Measurements from ENCODE around the gene DIDO1. TPM values are rescaled to one million over a fixed set of nuclear protein-coding genes. Genes with fewer than 3 reads are reported as not detected.

The DIDO1 gene
- 42.2 TPM for polyA plus RNA-seq (2013, experiment 1 of 2)
- 44.1 TPM for polyA plus RNA-seq (2013, experiment 2 of 2)

DNA sequence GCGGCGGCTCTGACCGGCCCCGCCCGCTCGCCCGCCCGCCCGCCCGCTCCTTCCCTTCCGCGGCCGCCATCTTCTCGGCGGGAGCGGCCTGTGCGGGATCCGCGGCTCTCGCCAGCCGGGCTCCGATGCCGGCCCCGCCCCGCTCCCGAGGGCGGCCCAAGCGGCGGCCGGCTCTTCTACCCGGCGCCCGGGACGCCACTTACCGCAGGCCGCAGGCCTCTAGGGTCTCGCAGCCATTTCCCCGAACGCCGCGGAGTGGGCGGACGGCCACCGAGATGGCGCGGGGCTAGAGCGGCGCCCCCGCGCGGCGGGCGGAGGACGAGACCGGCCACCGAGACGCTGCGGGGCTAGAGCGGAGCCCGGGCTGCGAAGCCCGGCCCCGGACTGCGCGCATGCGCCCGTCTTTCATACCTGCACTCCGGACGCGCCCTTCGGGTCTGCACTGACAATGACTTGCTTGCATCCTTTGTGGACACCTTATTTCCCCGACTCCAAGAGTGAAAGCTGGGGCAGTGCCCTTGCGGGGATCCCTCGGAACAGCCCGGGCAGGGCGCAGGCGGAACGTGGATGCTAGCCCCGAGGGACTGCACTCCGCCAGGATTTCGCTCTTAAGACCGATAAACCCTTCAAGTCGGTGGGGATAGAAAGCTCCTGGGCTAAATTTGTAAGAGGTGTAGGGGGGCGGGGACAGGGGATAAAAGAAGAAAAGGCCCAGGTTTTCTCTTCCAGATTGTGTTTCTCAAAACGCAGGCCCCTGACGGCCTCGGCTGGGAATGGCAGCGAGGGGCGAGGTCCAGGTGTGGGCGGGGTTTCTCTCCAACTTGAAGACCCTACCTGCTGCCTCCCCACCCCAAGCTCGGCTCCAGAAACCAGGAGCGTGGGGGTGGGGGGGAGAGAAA, at the start of gene DIDO1:
Gene DIDO1 (minus strand): TSS at position 277 of the 899 bp plus-strand sequence.
- H3K4me1 ChIP-seq (ENCODE audit: insufficient read depth, low read length): peaks cover 56% of the 10 kb centered on the region

DNA sequence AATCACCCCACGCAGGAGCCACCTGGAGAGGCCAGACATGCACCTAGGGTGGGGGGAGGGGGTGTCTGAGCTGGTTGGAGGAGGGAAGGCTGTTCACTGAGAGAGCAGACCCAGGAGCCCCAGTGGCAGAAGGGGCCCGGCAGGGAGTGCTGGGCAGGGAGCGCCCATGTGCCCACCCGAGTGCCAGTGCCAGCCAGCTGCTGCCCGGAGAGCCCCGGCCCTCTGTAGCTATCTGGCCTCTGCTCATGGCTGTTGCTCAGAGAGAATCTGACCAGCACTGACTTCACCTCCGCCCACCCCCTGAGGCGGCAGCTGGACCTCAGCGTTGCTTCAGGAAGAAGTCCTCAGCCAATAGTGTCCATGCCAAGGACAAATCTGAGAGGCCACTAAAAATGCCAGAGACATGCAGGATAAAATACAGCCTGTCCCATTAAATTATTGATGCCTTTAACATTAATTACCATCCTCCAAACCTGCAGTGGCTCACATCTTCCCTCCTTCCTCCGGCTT, 49.0 kb upstream of the DIDO1 start:
- Histone ChIP-seq H3K9me3 (ENCODE audit: insufficient read depth, low read depth, low read length) (no peaks in the 10 kb centered on the region), H3K9ac (ENCODE audit: low read depth, low read length) (no peak overlapping the region), H3K27ac (ENCODE audit: low read depth, low read length) (no peak overlapping the region), H3K36me3 (ENCODE audit: insufficient read depth, low read length) (no peaks in the 10 kb centered on the region), H3K4me1 (ENCODE audit: insufficient read depth, low read length) (peaks cover 20% of the 10 kb centered on the region), H3K27me3 (ENCODE audit: insufficient read depth, low read length) (peaks cover 53% of the 10 kb centered on the region), H3K4me3 (ENCODE audit: low read length) (no peak overlapping the region)
- 64% methylated on average over 10 of the region's 10 CpGs for WGBS

More for the DNA sequence above, at the start of gene DIDO1:
- WGBS: under 1% methylated on average over 86 of the region's 92 CpGs
- H3K36me3 ChIP-seq (ENCODE audit: insufficient read depth, low read length): 0 out of 2 replicates have a peak, but pooled peaks cover 3% of the 10 kb centered on the region
- peak within 1 kb of the TSS; percentile 99 for H3K27ac ChIP-seq (ENCODE audit: low read depth, low read length)
- H3K9me3 ChIP-seq (ENCODE audit: insufficient read depth, low read depth, low read length): no peaks in the 10 kb centered on the region
- peak within 1 kb of the TSS; percentile 86 for H3K4me3 ChIP-seq (ENCODE audit: low read length)
- peak within 1 kb of the TSS; percentile 94 for H3K9ac ChIP-seq (ENCODE audit: low read depth, low read length)
- no peaks in the 10 kb centered on the region for H3K27me3 ChIP-seq (ENCODE audit: insufficient read depth, low read length)

DNA sequence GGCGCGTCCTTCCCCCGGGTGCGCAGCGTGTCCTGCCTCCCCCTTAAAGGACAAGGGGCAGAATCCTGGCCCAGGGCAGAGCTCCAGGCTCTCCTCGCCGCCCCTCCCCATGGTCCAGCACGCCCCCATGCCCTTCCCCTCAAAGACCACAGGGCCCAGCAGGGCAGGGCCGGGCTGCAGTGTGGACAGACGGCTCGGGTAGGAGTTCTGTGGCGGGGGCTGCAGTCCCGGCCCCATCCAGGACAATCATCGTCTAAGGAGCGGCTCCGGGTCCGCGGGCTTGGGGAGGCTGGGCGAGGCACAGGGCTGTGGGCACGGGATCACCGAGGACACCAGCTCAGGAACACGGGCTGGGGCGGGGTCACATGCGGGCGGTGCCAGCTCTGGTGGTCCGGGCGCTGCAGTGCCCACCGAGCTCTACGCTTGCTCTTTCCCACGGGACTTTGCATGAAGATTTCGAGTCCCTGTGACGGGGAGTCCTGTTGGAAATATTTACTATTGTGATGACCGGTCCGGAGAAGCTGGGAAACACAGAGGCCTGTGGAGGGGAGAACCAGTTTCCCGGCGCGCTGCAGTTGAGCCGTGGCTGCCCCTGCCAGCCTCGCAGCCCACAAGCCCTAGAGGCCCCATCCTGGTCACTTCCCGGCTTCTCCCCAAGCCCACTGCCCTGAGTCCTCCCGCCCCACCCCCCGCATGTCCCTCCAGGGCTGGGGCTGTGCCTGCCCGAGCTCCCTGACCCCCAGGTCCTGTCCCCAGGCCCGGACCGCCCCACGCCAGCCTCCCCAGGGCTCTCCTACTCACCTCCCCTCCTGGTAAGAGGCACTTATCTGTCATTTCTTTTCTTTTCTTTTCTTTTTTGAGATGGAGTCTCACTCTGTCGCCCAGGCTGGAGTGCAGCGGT, 46.8 kb upstream of the DIDO1 start:
- WGBS: 8% methylated on average over 48 of the region's 48 CpGs
- peak overlapping the region; percentile 38 for H3K4me3 ChIP-seq (ENCODE audit: low read length)
- no peak overlapping the region for H3K27ac ChIP-seq (ENCODE audit: low read depth, low read length)
- no peaks in the 10 kb centered on the region for H3K9me3 ChIP-seq (ENCODE audit: insufficient read depth, low read depth, low read length)
- peaks cover 20% of the 10 kb centered on the region for H3K4me1 ChIP-seq (ENCODE audit: insufficient read depth, low read length)
- no peaks in the 10 kb centered on the region for H3K36me3 ChIP-seq (ENCODE audit: insufficient read depth, low read length)
- H3K9ac ChIP-seq (ENCODE audit: low read depth, low read length): no peak overlapping the region
- H3K27me3 ChIP-seq (ENCODE audit: insufficient read depth, low read length): peaks cover 48% of the 10 kb centered on the region

DNA sequence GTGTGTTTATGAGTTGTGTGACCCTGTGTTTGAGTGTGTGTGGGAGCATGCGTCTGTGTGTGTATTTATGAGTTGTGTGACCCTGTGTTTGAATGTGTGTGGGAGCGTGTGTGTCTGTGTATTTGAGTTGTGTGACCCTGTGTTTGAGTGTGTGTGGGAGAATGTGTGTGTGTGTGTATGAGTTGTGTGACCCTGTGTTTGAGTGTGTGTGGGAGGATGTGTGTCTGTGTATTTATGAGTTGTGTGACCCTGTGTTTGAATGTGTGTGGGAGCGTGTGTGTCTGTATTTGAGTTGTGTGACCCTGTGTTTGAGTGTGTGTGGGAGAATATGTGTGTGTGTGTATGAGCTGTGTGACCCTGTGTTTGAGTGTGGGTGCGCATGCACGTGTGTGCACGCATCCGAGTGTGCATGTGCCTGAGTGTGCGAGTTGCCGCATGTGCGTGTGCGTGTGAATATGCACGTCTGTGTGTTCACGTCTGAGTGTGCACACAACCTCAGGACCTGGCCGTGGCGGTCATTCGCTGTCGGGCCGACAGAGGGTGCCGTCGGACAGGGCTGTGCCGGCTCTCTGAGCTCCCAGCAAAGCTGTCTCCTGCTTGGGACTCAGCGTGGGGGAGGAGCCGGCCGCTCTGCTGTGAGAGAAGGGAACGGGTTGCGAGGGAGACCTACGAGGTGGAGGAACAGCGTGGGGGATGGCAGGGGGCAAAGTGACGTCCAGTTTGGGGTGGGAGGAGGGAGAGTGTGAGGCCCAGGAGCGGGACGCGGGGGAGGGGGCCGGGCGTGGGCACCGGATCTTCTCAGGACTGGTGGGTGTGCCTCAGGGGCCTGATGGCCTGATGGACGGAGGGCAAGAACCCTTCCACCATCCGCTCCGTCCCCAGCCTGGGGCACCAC, 45.9 kb upstream of the DIDO1 start:
- peak overlapping the region; percentile 38 for H3K4me3 ChIP-seq (ENCODE audit: low read length)
- H3K27ac ChIP-seq (ENCODE audit: low read depth, low read length): no peak overlapping the region
- WGBS: 5% methylated on average over 38 of the region's 38 CpGs
- peaks cover 48% of the 10 kb centered on the region for H3K27me3 ChIP-seq (ENCODE audit: insufficient read depth, low read length)
- H3K9me3 ChIP-seq (ENCODE audit: insufficient read depth, low read depth, low read length): no peaks in the 10 kb centered on the region
- H3K4me1 ChIP-seq (ENCODE audit: insufficient read depth, low read length): peaks cover 20% of the 10 kb centered on the region
- H3K9ac ChIP-seq (ENCODE audit: low read depth, low read length): no peak overlapping the region
- H3K36me3 ChIP-seq (ENCODE audit: insufficient read depth, low read length): no peaks in the 10 kb centered on the region

DNA sequence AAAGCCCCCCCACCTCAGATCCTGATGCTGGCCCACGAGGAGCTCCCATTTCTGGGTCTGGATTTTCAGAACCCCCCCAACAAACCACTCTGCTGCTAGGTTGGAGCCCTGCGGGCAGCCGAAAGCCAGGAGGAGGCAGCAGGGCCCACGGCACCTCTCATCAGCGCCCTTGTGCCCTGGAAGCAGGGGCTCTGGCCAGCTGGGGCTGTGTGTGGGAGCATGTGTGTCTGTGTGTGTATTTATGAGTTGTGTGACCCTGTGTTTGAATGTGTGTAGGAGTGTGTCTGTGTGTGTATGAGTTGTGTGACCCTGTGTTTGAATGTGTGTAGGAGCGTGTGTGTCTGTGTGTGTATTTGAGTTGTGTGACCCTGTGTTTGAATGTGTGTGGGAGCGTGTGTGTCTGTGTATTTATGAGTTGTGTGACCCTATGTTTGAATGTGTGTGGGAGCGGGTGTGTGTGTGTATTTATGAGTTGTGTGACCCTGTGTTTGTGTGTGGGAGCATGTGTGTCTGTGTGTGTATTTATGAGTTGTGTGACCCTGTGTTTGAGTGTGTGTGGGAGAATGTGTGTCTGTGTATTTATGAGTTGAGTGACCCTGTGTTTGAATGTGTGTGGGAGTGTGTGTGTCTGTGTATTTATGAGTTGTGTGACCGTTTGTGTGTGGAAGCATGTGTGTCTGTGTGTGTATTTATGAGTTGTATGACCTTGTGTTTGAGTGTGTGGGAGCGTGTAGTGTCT, 45.1 kb upstream of the DIDO1 start:
- Histone ChIP-seq H3K4me1 (ENCODE audit: insufficient read depth, low read length) (peaks cover 20% of the 10 kb centered on the region), H3K27me3 (ENCODE audit: insufficient read depth, low read length) (peaks cover 48% of the 10 kb centered on the region), H3K9ac (ENCODE audit: low read depth, low read length) (no peak overlapping the region), H3K9me3 (ENCODE audit: insufficient read depth, low read depth, low read length) (no peaks in the 10 kb centered on the region), H3K27ac (ENCODE audit: low read depth, low read length) (no peak overlapping the region), H3K36me3 (ENCODE audit: insufficient read depth, low read length) (no peaks in the 10 kb centered on the region), H3K4me3 (ENCODE audit: low read length) (no peak overlapping the region)
- WGBS: 75% methylated on average over 10 of the region's 10 CpGs

DNA sequence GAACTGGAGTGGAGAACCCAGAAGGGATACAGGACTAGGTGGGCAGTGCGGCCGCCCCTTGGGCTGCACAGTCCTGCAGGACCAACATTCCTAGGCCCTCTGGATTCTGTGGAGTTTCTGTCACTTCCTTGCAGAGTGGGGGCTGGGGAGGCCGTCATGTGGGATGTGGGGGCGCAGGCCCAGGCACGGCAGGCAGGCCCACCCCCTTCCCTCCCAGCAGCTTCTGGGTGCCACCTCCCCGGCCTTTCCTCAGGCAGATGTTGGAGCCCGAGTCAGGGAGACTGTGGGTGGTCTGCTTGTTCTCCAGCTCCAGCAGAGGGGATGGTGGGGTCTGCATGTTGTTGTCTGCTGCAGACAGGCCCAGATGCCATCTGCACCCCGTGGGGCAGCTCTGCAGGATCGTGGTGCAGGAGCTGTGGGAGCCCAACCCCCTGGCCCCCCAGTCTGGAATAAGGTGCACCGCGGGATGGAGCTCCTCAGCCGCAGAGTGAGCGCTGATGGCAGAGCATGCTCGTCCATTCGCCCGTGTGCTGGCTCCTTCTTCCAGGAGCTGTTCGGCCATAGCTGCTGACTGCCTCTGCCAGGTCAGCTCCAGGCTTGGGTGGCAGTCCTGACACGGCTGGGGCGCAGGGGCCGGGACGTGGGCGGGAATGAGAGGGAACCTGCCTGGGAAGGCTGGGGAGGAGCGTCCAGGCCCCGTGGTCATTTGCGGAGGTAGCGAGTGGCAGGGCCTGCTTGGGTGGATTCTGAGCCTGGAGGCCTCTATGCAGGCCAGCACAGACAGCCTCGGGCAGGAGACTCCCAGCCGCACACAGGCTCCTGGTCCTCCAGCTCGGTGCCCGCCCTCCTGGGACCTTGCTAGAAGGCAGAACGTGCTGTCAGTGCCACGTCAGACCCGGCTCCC, 44.3 kb upstream of the DIDO1 start:
- H3K9me3 ChIP-seq (ENCODE audit: insufficient read depth, low read depth, low read length): no peaks in the 10 kb centered on the region
- H3K27me3 ChIP-seq (ENCODE audit: insufficient read depth, low read length): peaks cover 41% of the 10 kb centered on the region
- no peak overlapping the region for H3K4me3 ChIP-seq (ENCODE audit: low read length)
- H3K9ac ChIP-seq (ENCODE audit: low read depth, low read length): no peak overlapping the region
- H3K4me1 ChIP-seq (ENCODE audit: insufficient read depth, low read length): peaks cover 18% of the 10 kb centered on the region
- 77% methylated on average over 32 of the region's 33 CpGs for WGBS
- H3K27ac ChIP-seq (ENCODE audit: low read depth, low read length): no peak overlapping the region
- H3K36me3 ChIP-seq (ENCODE audit: insufficient read depth, low read length): peaks cover 3% of the 10 kb centered on the region; the same call in 1 of the 2 replicates

DNA sequence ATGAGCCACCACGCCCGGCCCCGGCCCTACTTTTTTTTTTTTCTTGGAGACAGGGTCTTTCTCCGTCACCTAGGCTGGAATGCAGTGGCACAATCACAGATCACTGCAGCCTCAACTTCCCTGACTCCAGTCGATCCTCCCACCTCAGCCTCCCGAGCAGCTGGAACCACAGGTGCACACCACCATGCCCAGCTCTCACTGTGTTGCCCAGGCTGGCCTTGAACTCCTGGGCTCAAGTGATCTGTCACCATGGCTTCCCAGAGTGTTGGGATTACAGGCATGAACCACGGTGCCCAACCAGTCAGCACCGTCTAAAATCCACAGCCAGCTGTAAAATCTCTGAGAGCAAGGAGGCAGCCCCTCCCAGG, 43.6 kb upstream of the DIDO1 start:
- Histone ChIP-seq H3K27me3 (ENCODE audit: insufficient read depth, low read length) (peaks cover 35% of the 10 kb centered on the region), H3K36me3 (ENCODE audit: insufficient read depth, low read length) (peaks cover 3% of the 10 kb centered on the region; the same call in 1 of the 2 replicates), H3K9me3 (ENCODE audit: insufficient read depth, low read depth, low read length) (no peaks in the 10 kb centered on the region), H3K27ac (ENCODE audit: low read depth, low read length) (no peak overlapping the region), H3K9ac (ENCODE audit: low read depth, low read length) (no peak overlapping the region), H3K4me1 (ENCODE audit: insufficient read depth, low read length) (peaks cover 12% of the 10 kb centered on the region), H3K4me3 (ENCODE audit: low read length) (no peak overlapping the region)
- WGBS: 91% methylated on average over 8 of the region's 8 CpGs

DNA sequence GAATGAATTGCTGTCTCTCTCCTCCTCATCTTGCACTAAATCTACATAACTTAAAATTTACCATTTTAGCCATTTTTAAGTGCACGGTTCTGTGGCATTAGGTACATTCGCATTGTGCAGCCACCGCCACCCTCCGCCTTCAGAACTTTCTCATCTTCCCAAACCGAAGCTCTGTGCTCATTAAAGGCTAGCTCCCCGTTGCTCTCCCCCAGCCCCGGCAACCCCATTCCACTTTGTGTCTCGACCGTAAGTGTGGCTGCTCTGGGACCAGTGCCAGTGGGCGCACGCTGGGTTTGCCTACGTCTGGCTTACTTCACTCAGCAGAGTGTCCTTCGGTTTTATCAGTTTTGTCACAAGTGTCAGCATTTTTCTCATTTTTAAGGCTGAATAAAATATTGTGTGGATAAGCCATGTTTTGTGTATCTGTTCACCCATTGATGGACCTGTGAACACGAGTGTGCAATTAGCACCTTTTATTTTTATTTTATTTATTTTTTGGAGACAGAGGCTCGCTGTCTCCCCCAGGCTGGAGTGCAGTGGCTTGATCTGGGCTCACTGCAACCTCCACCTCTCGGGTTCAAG, 43.0 kb upstream of the DIDO1 start:
- no peaks in the 10 kb centered on the region for H3K9me3 ChIP-seq (ENCODE audit: insufficient read depth, low read depth, low read length)
- H3K9ac ChIP-seq (ENCODE audit: low read depth, low read length): no peak overlapping the region
- peaks cover 28% of the 10 kb centered on the region for H3K27me3 ChIP-seq (ENCODE audit: insufficient read depth, low read length)
- peaks cover 6% of the 10 kb centered on the region; the same call in 1 of the 2 replicates for H3K36me3 ChIP-seq (ENCODE audit: insufficient read depth, low read length)
- WGBS: 80% methylated on average over 15 of the region's 16 CpGs
- no peak overlapping the region for H3K27ac ChIP-seq (ENCODE audit: low read depth, low read length)
- no peak overlapping the region for H3K4me3 ChIP-seq (ENCODE audit: low read length)
- H3K4me1 ChIP-seq (ENCODE audit: insufficient read depth, low read length): peaks cover 6% of the 10 kb centered on the region; the same call in 1 of the 2 replicates
